ENCODE results near the gene PXN.

Gene PXN

GRCh38 chr12:120225200-120225558 is 40.4 kb downstream of the PXN start:
- no peak overlapping the region for H3K27ac ChIP-seq (replicated peaks)
- TF ChIP-seq, protein P1, sequence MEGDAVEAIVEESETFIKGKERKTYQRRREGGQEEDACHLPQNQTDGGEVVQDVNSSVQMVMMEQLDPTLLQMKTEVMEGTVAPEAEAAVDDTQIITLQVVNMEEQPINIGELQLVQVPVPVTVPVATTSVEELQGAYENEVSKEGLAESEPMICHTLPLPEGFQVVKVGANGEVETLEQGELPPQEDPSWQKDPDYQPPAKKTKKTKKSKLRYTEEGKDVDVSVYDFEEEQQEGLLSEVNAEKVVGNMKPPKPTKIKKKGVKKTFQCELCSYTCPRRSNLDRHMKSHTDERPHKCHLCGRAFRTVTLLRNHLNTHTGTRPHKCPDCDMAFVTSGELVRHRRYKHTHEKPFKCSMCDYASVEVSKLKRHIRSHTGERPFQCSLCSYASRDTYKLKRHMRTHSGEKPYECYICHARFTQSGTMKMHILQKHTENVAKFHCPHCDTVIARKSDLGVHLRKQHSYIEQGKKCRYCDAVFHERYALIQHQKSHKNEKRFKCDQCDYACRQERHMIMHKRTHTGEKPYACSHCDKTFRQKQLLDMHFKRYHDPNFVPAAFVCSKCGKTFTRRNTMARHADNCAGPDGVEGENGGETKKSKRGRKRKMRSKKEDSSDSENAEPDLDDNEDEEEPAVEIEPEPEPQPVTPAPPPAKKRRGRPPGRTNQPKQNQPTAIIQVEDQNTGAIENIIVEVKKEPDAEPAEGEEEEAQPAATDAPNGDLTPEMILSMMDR (IDR thresholded peaks at IDR 0.05; ENCODE audit: insufficient read depth, low read length) = no peak
- TF ChIP-seq, protein P2, sequence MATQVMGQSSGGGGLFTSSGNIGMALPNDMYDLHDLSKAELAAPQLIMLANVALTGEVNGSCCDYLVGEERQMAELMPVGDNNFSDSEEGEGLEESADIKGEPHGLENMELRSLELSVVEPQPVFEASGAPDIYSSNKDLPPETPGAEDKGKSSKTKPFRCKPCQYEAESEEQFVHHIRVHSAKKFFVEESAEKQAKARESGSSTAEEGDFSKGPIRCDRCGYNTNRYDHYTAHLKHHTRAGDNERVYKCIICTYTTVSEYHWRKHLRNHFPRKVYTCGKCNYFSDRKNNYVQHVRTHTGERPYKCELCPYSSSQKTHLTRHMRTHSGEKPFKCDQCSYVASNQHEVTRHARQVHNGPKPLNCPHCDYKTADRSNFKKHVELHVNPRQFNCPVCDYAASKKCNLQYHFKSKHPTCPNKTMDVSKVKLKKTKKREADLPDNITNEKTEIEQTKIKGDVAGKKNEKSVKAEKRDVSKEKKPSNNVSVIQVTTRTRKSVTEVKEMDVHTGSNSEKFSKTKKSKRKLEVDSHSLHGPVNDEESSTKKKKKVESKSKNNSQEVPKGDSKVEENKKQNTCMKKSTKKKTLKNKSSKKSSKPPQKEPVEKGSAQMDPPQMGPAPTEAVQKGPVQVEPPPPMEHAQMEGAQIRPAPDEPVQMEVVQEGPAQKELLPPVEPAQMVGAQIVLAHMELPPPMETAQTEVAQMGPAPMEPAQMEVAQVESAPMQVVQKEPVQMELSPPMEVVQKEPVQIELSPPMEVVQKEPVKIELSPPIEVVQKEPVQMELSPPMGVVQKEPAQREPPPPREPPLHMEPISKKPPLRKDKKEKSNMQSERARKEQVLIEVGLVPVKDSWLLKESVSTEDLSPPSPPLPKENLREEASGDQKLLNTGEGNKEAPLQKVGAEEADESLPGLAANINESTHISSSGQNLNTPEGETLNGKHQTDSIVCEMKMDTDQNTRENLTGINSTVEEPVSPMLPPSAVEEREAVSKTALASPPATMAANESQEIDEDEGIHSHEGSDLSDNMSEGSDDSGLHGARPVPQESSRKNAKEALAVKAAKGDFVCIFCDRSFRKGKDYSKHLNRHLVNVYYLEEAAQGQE (IDR thresholded peaks at IDR 0.05; ENCODE audit: insufficient replicate concordance, low read depth) = no peak
- TF ChIP-seq GABPA (IDR thresholded peaks at IDR 0.05; ENCODE audit: low read depth) (no peak), SPI1 (IDR thresholded peaks at IDR 0.05; ENCODE audit: borderline replicate concordance, low read depth) (no peak), POLR2AphosphoS5 (IDR thresholded peaks at IDR 0.05; ENCODE audit: low read depth) (no peak)
- H3K4me3 ChIP-seq (replicated peaks; ENCODE audit: insufficient read depth, low read length) = no peak overlapping the region
- peaks cover 16% of the 10 kb centered on the region for H3K27me3 ChIP-seq (ENCODE audit: insufficient read depth, poor library complexity, severe bottlenecking)
- DNase-seq (ENCODE audit: low read depth in 1 of 2, low spot score in 1 of 2) = no peak

GRCh38 chr12:120224304-120225199 is 41.0 kb downstream of the PXN start:
- TF ChIP-seq, protein P1 (IDR thresholded peaks at IDR 0.05; ENCODE audit: insufficient read depth, low read length) = no peak
- peak; percentile 19; the same call in 1 of the 2 replicates for TF ChIP-seq SPI1 (IDR thresholded peaks at IDR 0.05; ENCODE audit: borderline replicate concordance, low read depth)
- DNase-seq (ENCODE audit: low read depth in 1 of 2, low spot score in 1 of 2) = peak in 1 of 2 experiments; percentile 29
- H3K4me3 ChIP-seq (replicated peaks; ENCODE audit: insufficient read depth, low read length) = no peak overlapping the region
- H3K27ac ChIP-seq (replicated peaks) = no peak overlapping the region
- H3K27me3 ChIP-seq (ENCODE audit: insufficient read depth, poor library complexity, severe bottlenecking) = peaks cover 19% of the 10 kb centered on the region

- H3K27me3 ChIP-seq (ENCODE audit: insufficient read depth, poor library complexity, severe bottlenecking) = peaks cover 26% of the 10 kb centered on the region
- no peak for DNase-seq (ENCODE audit: low read depth in 1 of 2, low spot score in 1 of 2)
- TF ChIP-seq, protein P2 (IDR thresholded peaks at IDR 0.05; ENCODE audit: insufficient replicate concordance, low read depth) = no peak
- TF ChIP-seq POLR2AphosphoS5 (IDR thresholded peaks at IDR 0.05; ENCODE audit: low read depth) (no peak), GABPA (IDR thresholded peaks at IDR 0.05; ENCODE audit: low read depth) (no peak), SPI1 (IDR thresholded peaks at IDR 0.05; ENCODE audit: borderline replicate concordance, low read depth) (no peak)
- TF ChIP-seq, protein P1 (IDR thresholded peaks at IDR 0.05; ENCODE audit: insufficient read depth, low read length) = no peak
- H3K27ac ChIP-seq (replicated peaks) = no peak overlapping the region
- H3K4me3 ChIP-seq (replicated peaks; ENCODE audit: insufficient read depth, low read length) = no peak overlapping the region
These were observed 41.8 kb downstream of the PXN start for GRCh38 chr12:120223458-120224303.
